ENCODE measurements around the gene TMEM150C. TPM values are rescaled to one million over a fixed set of nuclear protein-coding genes. Genes with fewer than 3 reads are reported as not detected.

Gene TMEM150C
- total and polyA plus RNA-seq, 4 donors = 4.8 to 8.7 (median 5.2) TPM

DNA sequence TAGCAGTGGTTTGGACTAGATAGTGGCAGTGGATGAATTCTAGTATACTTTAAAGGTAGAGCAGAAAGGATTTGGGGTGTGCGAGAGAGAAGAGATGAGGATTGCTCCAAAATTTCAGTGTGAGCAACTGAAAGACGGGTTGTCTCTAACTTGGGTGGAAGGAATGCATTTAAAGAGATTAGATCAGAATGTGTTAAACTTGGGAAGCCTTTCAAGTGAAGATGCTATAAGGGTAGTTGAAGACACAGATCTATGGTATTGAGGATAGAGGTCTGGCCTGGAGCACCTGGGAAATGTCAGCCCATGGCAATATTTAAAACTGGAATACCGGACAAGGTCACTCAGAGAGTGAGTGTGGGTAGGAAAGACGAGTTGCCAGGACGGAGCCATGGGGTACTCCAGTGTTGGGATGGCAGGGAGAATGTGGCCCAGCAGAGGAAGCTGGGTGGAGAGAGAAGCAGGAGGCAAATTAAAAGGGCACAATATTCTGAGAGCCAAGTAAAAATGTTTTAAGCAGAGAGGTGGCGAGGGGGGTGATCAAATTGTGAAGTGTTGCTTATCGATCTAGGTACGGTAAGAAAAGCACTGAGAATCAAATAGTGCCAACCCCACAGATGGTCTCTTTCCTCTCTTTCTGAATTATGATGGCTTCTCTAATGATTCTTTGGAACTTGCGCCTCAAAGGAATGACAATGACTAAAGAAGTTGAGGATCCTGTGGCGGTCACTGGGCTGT is 80.8 kb downstream of the TMEM150C start:
- H3K9me3 ChIP-seq (ENCODE audit: control insufficient read depth in 4 of 4, low read length in 3 of 4) = no peaks in the 10 kb centered on the region
- H3K27me3 ChIP-seq (ENCODE audit: control insufficient read depth in 4 of 4, insufficient read depth in 4 of 4, low read length in 3 of 4) = no peaks in the 10 kb centered on the region
- no peak overlapping the region for H3K9ac ChIP-seq (ENCODE audit: low read depth in 1 of 2, low read length in 2 of 2)
- H3K36me3 ChIP-seq (ENCODE audit: control insufficient read depth in 4 of 4, insufficient read depth in 3 of 4, low read depth in 1 of 4, low read length in 3 of 4) = peaks cover 0 to 4% (median 0%) of the 10 kb centered on the region in 4 donors
- H3K4me3 ChIP-seq (ENCODE audit: low read depth in 1 of 3, low read length in 3 of 3) = no peak overlapping the region
- DNase-seq (ENCODE audit: low spot score) = no peak
- WGBS = 97% methylated on average over 10 of the region's 10 CpGs
- H3K4me1 ChIP-seq (ENCODE audit: control insufficient read depth in 4 of 4, insufficient read depth in 4 of 4, low read length in 3 of 4) = peaks cover 0 to 2% (median 0%) of the 10 kb centered on the region in 4 donors
- H3K27ac ChIP-seq (ENCODE audit: low read depth in 1 of 2, low read length in 2 of 2) = no peak overlapping the region
- TF ChIP-seq HNF4G (IDR thresholded peaks at IDR 0.05) = no peak
- no peak for TF ChIP-seq YY1 (IDR thresholded peaks at IDR 0.05)
- no peak for TF ChIP-seq HNF4A (conservative IDR thresholded peaks at IDR 0.05)

DNA sequence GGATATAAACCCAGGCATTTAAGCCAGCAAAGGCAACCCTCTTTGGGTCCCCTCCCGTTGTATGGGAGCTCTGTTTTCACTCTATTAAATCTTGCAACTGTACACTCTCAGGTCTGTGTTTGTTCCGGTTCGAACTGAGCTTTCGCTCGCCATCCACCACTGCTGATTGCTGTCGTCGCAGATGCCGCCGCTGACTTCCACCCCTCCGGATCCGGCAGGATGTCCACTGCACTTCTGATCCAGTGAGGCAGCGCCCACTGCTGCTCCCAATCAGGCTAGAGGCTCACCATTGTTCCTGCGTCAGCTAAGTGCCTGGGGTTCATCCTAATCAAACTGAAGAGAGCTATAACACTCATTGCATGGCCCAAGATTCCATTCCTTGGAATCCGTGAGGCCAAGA is 82.2 kb downstream of the TMEM150C start:
- peaks cover 0 to 2% (median 0%) of the 10 kb centered on the region in 4 donors for H3K36me3 ChIP-seq (ENCODE audit: control insufficient read depth in 4 of 4, insufficient read depth in 3 of 4, low read depth in 1 of 4, low read length in 3 of 4)
- H3K27ac ChIP-seq (ENCODE audit: low read depth in 1 of 2, low read length in 2 of 2) = no peak overlapping the region
- TF ChIP-seq, protein P1, sequence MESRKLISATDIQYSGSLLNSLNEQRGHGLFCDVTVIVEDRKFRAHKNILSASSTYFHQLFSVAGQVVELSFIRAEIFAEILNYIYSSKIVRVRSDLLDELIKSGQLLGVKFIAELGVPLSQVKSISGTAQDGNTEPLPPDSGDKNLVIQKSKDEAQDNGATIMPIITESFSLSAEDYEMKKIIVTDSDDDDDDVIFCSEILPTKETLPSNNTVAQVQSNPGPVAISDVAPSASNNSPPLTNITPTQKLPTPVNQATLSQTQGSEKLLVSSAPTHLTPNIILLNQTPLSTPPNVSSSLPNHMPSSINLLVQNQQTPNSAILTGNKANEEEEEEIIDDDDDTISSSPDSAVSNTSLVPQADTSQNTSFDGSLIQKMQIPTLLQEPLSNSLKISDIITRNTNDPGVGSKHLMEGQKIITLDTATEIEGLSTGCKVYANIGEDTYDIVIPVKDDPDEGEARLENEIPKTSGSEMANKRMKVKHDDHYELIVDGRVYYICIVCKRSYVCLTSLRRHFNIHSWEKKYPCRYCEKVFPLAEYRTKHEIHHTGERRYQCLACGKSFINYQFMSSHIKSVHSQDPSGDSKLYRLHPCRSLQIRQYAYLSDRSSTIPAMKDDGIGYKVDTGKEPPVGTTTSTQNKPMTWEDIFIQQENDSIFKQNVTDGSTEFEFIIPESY (IDR thresholded peaks at IDR 0.05) = no peak
- no peak for TF ChIP-seq JUND (IDR thresholded peaks at IDR 0.05)
- TF ChIP-seq, protein P2, sequence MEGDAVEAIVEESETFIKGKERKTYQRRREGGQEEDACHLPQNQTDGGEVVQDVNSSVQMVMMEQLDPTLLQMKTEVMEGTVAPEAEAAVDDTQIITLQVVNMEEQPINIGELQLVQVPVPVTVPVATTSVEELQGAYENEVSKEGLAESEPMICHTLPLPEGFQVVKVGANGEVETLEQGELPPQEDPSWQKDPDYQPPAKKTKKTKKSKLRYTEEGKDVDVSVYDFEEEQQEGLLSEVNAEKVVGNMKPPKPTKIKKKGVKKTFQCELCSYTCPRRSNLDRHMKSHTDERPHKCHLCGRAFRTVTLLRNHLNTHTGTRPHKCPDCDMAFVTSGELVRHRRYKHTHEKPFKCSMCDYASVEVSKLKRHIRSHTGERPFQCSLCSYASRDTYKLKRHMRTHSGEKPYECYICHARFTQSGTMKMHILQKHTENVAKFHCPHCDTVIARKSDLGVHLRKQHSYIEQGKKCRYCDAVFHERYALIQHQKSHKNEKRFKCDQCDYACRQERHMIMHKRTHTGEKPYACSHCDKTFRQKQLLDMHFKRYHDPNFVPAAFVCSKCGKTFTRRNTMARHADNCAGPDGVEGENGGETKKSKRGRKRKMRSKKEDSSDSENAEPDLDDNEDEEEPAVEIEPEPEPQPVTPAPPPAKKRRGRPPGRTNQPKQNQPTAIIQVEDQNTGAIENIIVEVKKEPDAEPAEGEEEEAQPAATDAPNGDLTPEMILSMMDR (IDR thresholded peaks at IDR 0.05; ENCODE audit: low read depth, low read length, missing input control) = no peak
- TF ChIP-seq, protein P3, sequence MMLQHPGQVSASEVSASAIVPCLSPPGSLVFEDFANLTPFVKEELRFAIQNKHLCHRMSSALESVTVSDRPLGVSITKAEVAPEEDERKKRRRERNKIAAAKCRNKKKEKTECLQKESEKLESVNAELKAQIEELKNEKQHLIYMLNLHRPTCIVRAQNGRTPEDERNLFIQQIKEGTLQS (IDR thresholded peaks at IDR 0.05) = no peak
- no peak for TF ChIP-seq TAF1 (conservative IDR thresholded peaks at IDR 0.05)
- TF ChIP-seq NR2F2 (IDR thresholded peaks at IDR 0.05) = no peak
- TF ChIP-seq, protein P4, sequence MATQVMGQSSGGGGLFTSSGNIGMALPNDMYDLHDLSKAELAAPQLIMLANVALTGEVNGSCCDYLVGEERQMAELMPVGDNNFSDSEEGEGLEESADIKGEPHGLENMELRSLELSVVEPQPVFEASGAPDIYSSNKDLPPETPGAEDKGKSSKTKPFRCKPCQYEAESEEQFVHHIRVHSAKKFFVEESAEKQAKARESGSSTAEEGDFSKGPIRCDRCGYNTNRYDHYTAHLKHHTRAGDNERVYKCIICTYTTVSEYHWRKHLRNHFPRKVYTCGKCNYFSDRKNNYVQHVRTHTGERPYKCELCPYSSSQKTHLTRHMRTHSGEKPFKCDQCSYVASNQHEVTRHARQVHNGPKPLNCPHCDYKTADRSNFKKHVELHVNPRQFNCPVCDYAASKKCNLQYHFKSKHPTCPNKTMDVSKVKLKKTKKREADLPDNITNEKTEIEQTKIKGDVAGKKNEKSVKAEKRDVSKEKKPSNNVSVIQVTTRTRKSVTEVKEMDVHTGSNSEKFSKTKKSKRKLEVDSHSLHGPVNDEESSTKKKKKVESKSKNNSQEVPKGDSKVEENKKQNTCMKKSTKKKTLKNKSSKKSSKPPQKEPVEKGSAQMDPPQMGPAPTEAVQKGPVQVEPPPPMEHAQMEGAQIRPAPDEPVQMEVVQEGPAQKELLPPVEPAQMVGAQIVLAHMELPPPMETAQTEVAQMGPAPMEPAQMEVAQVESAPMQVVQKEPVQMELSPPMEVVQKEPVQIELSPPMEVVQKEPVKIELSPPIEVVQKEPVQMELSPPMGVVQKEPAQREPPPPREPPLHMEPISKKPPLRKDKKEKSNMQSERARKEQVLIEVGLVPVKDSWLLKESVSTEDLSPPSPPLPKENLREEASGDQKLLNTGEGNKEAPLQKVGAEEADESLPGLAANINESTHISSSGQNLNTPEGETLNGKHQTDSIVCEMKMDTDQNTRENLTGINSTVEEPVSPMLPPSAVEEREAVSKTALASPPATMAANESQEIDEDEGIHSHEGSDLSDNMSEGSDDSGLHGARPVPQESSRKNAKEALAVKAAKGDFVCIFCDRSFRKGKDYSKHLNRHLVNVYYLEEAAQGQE (IDR thresholded peaks at IDR 0.05) = no peak
- no peak for TF ChIP-seq RAD21 (IDR thresholded peaks at IDR 0.05)
- no peak for TF ChIP-seq EGR1 (IDR thresholded peaks at IDR 0.05; ENCODE audit: low read depth in 2 of 2)
- TF ChIP-seq, protein P5, sequence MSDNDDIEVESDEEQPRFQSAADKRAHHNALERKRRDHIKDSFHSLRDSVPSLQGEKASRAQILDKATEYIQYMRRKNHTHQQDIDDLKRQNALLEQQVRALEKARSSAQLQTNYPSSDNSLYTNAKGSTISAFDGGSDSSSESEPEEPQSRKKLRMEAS (IDR thresholded peaks at IDR 0.05) = no peak
- TF ChIP-seq HNF4A (conservative IDR thresholded peaks at IDR 0.05) = no peak
- H3K9me3 ChIP-seq (ENCODE audit: control insufficient read depth in 4 of 4, low read length in 3 of 4) = no peaks in the 10 kb centered on the region
- H3K9ac ChIP-seq (ENCODE audit: low read depth in 1 of 2, low read length in 2 of 2) = no peak overlapping the region
- peaks cover 0 to 2% (median 0%) of the 10 kb centered on the region in 4 donors for H3K4me1 ChIP-seq (ENCODE audit: control insufficient read depth in 4 of 4, insufficient read depth in 4 of 4, low read length in 3 of 4)
- no peak overlapping the region for H3K4me3 ChIP-seq (ENCODE audit: low read depth in 1 of 3, low read length in 3 of 3)
- no peaks in the 10 kb centered on the region for H3K27me3 ChIP-seq (ENCODE audit: control insufficient read depth in 4 of 4, insufficient read depth in 4 of 4, low read length in 3 of 4)
- no peak for DNase-seq (ENCODE audit: low spot score)
- WGBS = 98% methylated on average over 14 of the region's 14 CpGs

All from liver (tissue), 9 donors.